Measurements from ENCODE around the gene WDR72. TPM values are rescaled to one million over a fixed set of nuclear protein-coding genes. Genes with fewer than 3 reads are reported as not detected.

The WDR72 gene
- total and polyA plus RNA-seq, 2 of the 8 experiments (the other 6 are each of a cell fraction or from before 2014, with no cell fraction given), result 1.2 to 1.9 TPM

- Histone ChIP-seq H3K9ac (replicated peaks in 1 of 4; ENCODE audit: extremely low read depth in 1 of 4, low read depth in 3 of 4, low read length in 3 of 4) (no peak overlapping the region), H2BK12ac (ENCODE audit: low read depth, low read length) (no peak overlapping the region), H2BK15ac (ENCODE audit: low read length) (no peak overlapping the region), H4K20me1 (replicated peaks in 1 of 2; ENCODE audit: control insufficient read depth in 1 of 2, insufficient read depth in 2 of 2, low read length in 2 of 2) (no peaks in the 10 kb centered on the region), H4K8ac (ENCODE audit: extremely low read depth, insufficient read depth, low read length) (no peak overlapping the region), H2AFZ (ENCODE audit: low read length) (no peak overlapping the region), H3K27ac (ENCODE audit: low read depth, low read length) (no peak overlapping the region), H3K23me2 (ENCODE audit: low read depth, low read length) (no peaks in the 10 kb centered on the region), H3K36me3 (ENCODE audit: control insufficient read depth in 2 of 4, insufficient read depth in 4 of 4, low read length in 3 of 4) (no peaks in the 10 kb centered on the region), H3K79me1 (ENCODE audit: low read depth, low read length) (no peaks in the 10 kb centered on the region), H3K18ac (ENCODE audit: extremely low read depth, low read length) (no peak overlapping the region), H3K79me2 (ENCODE audit: control insufficient read depth in 1 of 2, insufficient read depth in 2 of 2, low read length in 2 of 2) (no peaks in the 10 kb centered on the region), H2BK20ac (ENCODE audit: low read length) (no peak overlapping the region), H4K91ac (replicated peaks; ENCODE audit: insufficient read length, low read length) (no peak overlapping the region), H3K4me3 (ENCODE audit: extremely low read depth in 1 of 4, insufficient read depth in 2 of 4, low read depth in 3 of 4, low read length in 4 of 4) (no peak overlapping the region), H3K23ac (ENCODE audit: insufficient read length) (no peak overlapping the region), H2BK5ac (ENCODE audit: low read depth, low read length) (no peak overlapping the region), H3K4me2 (ENCODE audit: insufficient read depth in 1 of 2, low read depth in 2 of 2, low read length in 2 of 2) (no peak overlapping the region), H3K56ac (replicated peaks; ENCODE audit: insufficient read length, low read depth, low read length) (no peak overlapping the region), H2AK5ac (ENCODE audit: low read depth, low read length) (no peak overlapping the region), H3K4me1 (replicated peaks in 1 of 4; ENCODE audit: control insufficient read depth in 3 of 4, insufficient read depth in 4 of 4, low read length in 3 of 4) (0 out of 7 replicates have a peak, but pooled peaks cover 0 to 3% (median 0%) of the 10 kb centered on the region in 4 experiments), H3K14ac (ENCODE audit: insufficient read length) (no peak overlapping the region), H3K4ac (replicated peaks; ENCODE audit: insufficient read length, low read depth, low read length) (no peak overlapping the region), H2BK120ac (replicated peaks; ENCODE audit: low read depth, low read length) (no peak overlapping the region), H3K27me3 (replicated peaks in 1 of 4; ENCODE audit: control insufficient read depth in 3 of 4, extremely low read depth in 1 of 4, insufficient read depth in 3 of 4, low read length in 3 of 4) (no peaks in the 10 kb centered on the region), H3K9me3 (ENCODE audit: insufficient read depth in 2 of 2, low read depth in 1 of 2, low read length in 1 of 2) (no peaks in the 10 kb centered on the region), H4K5ac (ENCODE audit: insufficient read length, low read depth, low read length) (no peak overlapping the region)
- ChIA-PET POLR2A (ENCODE audit: partially characterized antibody) (no interaction called here), CTCF (ENCODE audit: partially characterized antibody) (interaction anchor here (0.5 to 2.0 kb wide), 4 partner anchors 9 to 118 kb away, joined by 3 to 4 read pairs (median 4); no protein-coding TSS in a partner anchor)
- FAIRE-seq, result no peak
- no peak for TF ChIP-seq KDM1A (IDR thresholded peaks at IDR 0.05; ENCODE audit: borderline replicate concordance, low read length)
- TF ChIP-seq YY1 (IDR thresholded peaks at IDR 0.05; ENCODE audit: low read depth, low read length), result no peak
- TF ChIP-seq BRCA1 (IDR thresholded peaks at IDR 0.05; ENCODE audit: low read depth, low read length), result no peak
- TF ChIP-seq CEBPB (IDR thresholded peaks at IDR 0.05; ENCODE audit: low read depth, low read length), result no peak
- no peak for TF ChIP-seq GTF2F1 (IDR thresholded peaks at IDR 0.05; ENCODE audit: borderline replicate concordance, low read depth, low read length)
- WGBS, 2 experiments (ENCODE audit: extremely low coverage in 1 of 2, insufficient coverage in 1 of 2, insufficient read length in 1 of 2, insufficient replicate concordance in 2 of 2, low coverage in 1 of 2, low lambda C conversion rate in 2 of 2, missing lambda C conversion rate in 1 of 2), result 86% methylated on average over 1 of the region's 1 CpG; no CpG with 5 or more reads in 1 of the 2 experiments
- DNase-seq (ENCODE audit: low read depth in 1 of 2, low spot score in 2 of 2), result no peak
These were observed 170.7 kb downstream of the WDR72 start for GRCh38 chr15:53588773-53589172.
